Esophagus squamous epithelium (tissue), 4 donors: ENCODE results near the gene SELENOP.

Experiments
- POLR2A ChIP-seq, 4 donors: fragments of 450-650 bp; IDR thresholded peaks; one replicate each; pipeline ENCODE4 v1.6.1; 2017; ENCODE audit warnings: antibody characterized with exemption in 4 of 4, mild to moderate bottlenecking in 4 of 4, moderate library complexity in 3 of 4
- TF ChIP-seq, protein P1 (sequence below), 6 experiments: fragments of 450-650 bp in 4 of 6; fragments of 200-600 bp in 2 of 6; sonication (generic) in 2 of 6; IDR thresholded peaks; one replicate each; pipeline ENCODE4 v1.5.1; 2016 to 2019; ENCODE audit warnings: antibody characterized with exemption in 6 of 6, mild to moderate bottlenecking in 4 of 6, moderate library complexity in 4 of 6

DNA sequence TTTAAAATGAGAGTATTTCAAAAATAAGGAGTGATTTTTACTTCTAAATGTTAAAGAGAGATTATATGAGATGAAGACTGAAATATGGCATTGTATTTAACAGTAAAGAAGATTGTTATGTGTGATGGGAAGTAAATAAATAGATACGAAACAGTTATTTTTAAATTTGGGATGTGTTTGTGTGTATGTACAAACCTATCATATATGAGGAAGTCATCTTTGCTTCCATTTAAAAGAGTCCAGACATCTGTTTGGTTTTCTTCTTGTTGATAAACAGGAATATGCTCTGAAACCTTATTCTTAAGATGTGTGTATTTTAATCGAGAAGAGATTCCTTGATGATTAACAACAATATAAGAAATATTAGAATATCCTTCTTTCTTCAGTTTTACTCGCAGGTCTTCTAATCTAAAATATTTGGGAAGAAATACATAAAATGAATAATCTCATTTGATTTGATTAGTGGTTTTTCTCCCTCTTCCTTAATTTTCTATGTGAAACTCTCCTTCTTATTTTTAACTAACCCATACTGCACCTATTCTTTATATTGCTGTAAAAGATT is 4.9 kb downstream of the SELENOP start:
- TF ChIP-seq, protein P1, sequence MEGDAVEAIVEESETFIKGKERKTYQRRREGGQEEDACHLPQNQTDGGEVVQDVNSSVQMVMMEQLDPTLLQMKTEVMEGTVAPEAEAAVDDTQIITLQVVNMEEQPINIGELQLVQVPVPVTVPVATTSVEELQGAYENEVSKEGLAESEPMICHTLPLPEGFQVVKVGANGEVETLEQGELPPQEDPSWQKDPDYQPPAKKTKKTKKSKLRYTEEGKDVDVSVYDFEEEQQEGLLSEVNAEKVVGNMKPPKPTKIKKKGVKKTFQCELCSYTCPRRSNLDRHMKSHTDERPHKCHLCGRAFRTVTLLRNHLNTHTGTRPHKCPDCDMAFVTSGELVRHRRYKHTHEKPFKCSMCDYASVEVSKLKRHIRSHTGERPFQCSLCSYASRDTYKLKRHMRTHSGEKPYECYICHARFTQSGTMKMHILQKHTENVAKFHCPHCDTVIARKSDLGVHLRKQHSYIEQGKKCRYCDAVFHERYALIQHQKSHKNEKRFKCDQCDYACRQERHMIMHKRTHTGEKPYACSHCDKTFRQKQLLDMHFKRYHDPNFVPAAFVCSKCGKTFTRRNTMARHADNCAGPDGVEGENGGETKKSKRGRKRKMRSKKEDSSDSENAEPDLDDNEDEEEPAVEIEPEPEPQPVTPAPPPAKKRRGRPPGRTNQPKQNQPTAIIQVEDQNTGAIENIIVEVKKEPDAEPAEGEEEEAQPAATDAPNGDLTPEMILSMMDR (IDR thresholded peaks at IDR 0.05) = no peak
- TF ChIP-seq POLR2A (IDR thresholded peaks at IDR 0.05) = no peak
